H9 (cell line): ENCODE results near the gene LRRC17. TPM values are rescaled to one million over a fixed set of nuclear protein-coding genes. Genes with fewer than 3 reads are reported as not detected.

Source experiments
- DNase-seq: peaks from one replicate; pipeline ENCODE4 v3.0.0-alpha.2; 2017
- H2AFZ ChIP-seq: one replicate; pipeline ENCODE4 v1.6.1; 2013; ENCODE audit warnings: mild to moderate bottlenecking, low read length, control low read depth, moderate library complexity
- H2AK5ac ChIP-seq: 2 replicates; pipeline ENCODE4 v1.6.1; 2013; ENCODE audit warnings: low read length, control low read depth, mixed read lengths; ENCODE audit not compliant: insufficient read length
- H2BK120ac ChIP-seq: one replicate; pipeline ENCODE4 v1.6.1; 2013; ENCODE audit warnings: low read depth, mild to moderate bottlenecking, low read length, control low read depth, inconsistent platforms; ENCODE audit not compliant: poor library complexity, severe bottlenecking
- H2BK12ac ChIP-seq: 2 replicates; pipeline ENCODE4 v1.6.1; 2013; ENCODE audit warnings: low read length, control low read depth, mixed read lengths, low read depth; ENCODE audit not compliant: insufficient read length
- H2BK15ac ChIP-seq: 2 replicates; pipeline ENCODE4 v1.6.1; 2013; ENCODE audit warnings: low read depth, low read length, control low read depth
- H2BK20ac ChIP-seq: one replicate; pipeline ENCODE4 v1.6.1; 2013; ENCODE audit warnings: low read depth, mild to moderate bottlenecking, low read length, control low read depth, inconsistent platforms; ENCODE audit not compliant: poor library complexity, severe bottlenecking
- H2BK5ac ChIP-seq: 2 replicates; pipeline ENCODE4 v1.6.1; 2013; ENCODE audit warnings: low read length, control low read depth, mixed read lengths; ENCODE audit not compliant: insufficient read length
- H3K14ac ChIP-seq: 2 replicates; pipeline ENCODE4 v1.6.1; 2013; ENCODE audit warnings: low read length, control low read depth; ENCODE audit not compliant: insufficient read depth
- H3K18ac ChIP-seq: 2 replicates; pipeline ENCODE4 v1.6.1; 2013; ENCODE audit warnings: low read depth, mild to moderate bottlenecking, mixed read lengths, low read length, control low read depth; ENCODE audit not compliant: insufficient read length
- H3K23ac ChIP-seq: 2 replicates; pipeline ENCODE4 v1.6.1; 2013; ENCODE audit warnings: low read length, control low read depth, mixed read lengths, low read depth; ENCODE audit not compliant: insufficient read length
- H3K23me2 ChIP-seq: 2 replicates; pipeline ENCODE4 v1.6.1; 2013; ENCODE audit warnings: low read depth, mild to moderate bottlenecking, mixed read lengths, low read length, control low read depth; ENCODE audit not compliant: insufficient read length, poor library complexity, severe bottlenecking
- H3K27ac ChIP-seq: 2 replicates; pipeline ENCODE4 v1.5.1; 2013; ENCODE audit warnings: low read length, control low read depth, mixed read lengths, low read depth; ENCODE audit not compliant: insufficient read length
- H3K27me3 ChIP-seq: 2 replicates; pipeline ENCODE4 v1.6.1; 2013; ENCODE audit warnings: low read length, control low read depth, inconsistent platforms; ENCODE audit not compliant: insufficient read depth
- H3K4ac ChIP-seq: 2 replicates; pipeline ENCODE4 v1.6.1; 2013; ENCODE audit warnings: low read depth, mild to moderate bottlenecking, control low read depth, inconsistent platforms, low read length, moderate library complexity
- H3K4me1 ChIP-seq: 2 replicates; pipeline ENCODE4 v1.6.1; 2013; ENCODE audit warnings: low read length, control low read depth, inconsistent platforms; ENCODE audit not compliant: insufficient read depth
- H3K4me2 ChIP-seq: 2 replicates; pipeline ENCODE4 v1.6.1; 2013; ENCODE audit warnings: low read length, control low read depth, mixed read lengths; ENCODE audit not compliant: insufficient read length, insufficient read depth
- H3K56ac ChIP-seq: 2 replicates; pipeline ENCODE4 v1.6.1; 2013; ENCODE audit warnings: low read depth, mild to moderate bottlenecking, mixed read lengths, low read length, control low read depth; ENCODE audit not compliant: insufficient read length
- H3K79me1 ChIP-seq: 2 replicates; pipeline ENCODE4 v1.6.1; 2013; ENCODE audit warnings: low read depth, mild to moderate bottlenecking, moderate library complexity, low read length, control low read depth, inconsistent platforms; ENCODE audit not compliant: insufficient read depth, poor library complexity, severe bottlenecking
- H3K79me2 ChIP-seq: 2 replicates; pipeline ENCODE4 v1.6.1; 2013; ENCODE audit warnings: low read length, control low read depth, inconsistent platforms; ENCODE audit not compliant: insufficient read depth
- H3K9ac ChIP-seq: 2 replicates; pipeline ENCODE4 v1.6.1; 2013; ENCODE audit warnings: low read length, control low read depth, mixed read lengths; ENCODE audit not compliant: insufficient read length; ENCODE audit errors: extremely low read depth
- H3K9me3 ChIP-seq: one replicate; pipeline ENCODE4 v1.6.1; 2013; ENCODE audit warnings: low read depth, low read length, inconsistent platforms; ENCODE audit not compliant: control insufficient read depth
- H3T11ph ChIP-seq: one replicate; pipeline ENCODE4 v1.6.1; 2013; ENCODE audit warnings: mild to moderate bottlenecking, low read length, control low read depth, inconsistent platforms
- H4K20me1 ChIP-seq: one replicate; pipeline ENCODE4 v1.6.1; 2013; ENCODE audit not compliant: control insufficient read depth, insufficient read length, insufficient read depth
- H4K5ac ChIP-seq: 2 replicates; pipeline ENCODE4 v1.6.1; 2013; ENCODE audit warnings: low read depth, mild to moderate bottlenecking, mixed read lengths, low read length, control low read depth; ENCODE audit not compliant: insufficient read length
- H4K8ac ChIP-seq: replicated peaks from 2 replicates; pipeline ENCODE4 v1.6.1; 2013; ENCODE audit warnings: low read length, control low read depth, mixed read lengths, low read depth; ENCODE audit not compliant: insufficient read length
- H4K91ac ChIP-seq: 2 replicates; pipeline ENCODE4 v1.6.1; 2013; ENCODE audit warnings: low read depth, mild to moderate bottlenecking, moderate library complexity, mixed read lengths, low read length, control low read depth; ENCODE audit not compliant: insufficient read length
- H3K27ac Mint-ChIP-seq, 3 experiments: 2 replicates in 2 of 3; 3 replicates in 1 of 3; pipeline ENCODE4 v1.8.0; 2020 to 2021; ENCODE audit warnings: mixed read lengths in 3 of 3, mild to moderate bottlenecking in 1 of 3, moderate library complexity in 1 of 3
- H3K27me3 Mint-ChIP-seq: 2 replicates; pipeline ENCODE4 v1.8.0; 2021; ENCODE audit warnings: low read depth, mild to moderate bottlenecking, moderate library complexity, mixed read lengths
- H3K36me3 Mint-ChIP-seq, 3 experiments: 2 replicates in 2 of 3; 3 replicates in 1 of 3; pipeline ENCODE4 v1.8.0; 2020 to 2021; ENCODE audit warnings: low read depth in 3 of 3, mixed read lengths in 3 of 3; ENCODE audit not compliant: insufficient read depth in 1 of 3
- H3K4me1 Mint-ChIP-seq, 2 experiments: 2 replicates each; pipeline ENCODE4 v1.8.0; 2020; ENCODE audit warnings: mixed read lengths in 2 of 2
- H3K4me3 Mint-ChIP-seq, 2 experiments: 2 replicates in 1 of 2; 3 replicates in 1 of 2; pipeline ENCODE4 v1.8.0; 2020 to 2021; ENCODE audit warnings: mild to moderate bottlenecking in 2 of 2, mixed read lengths in 2 of 2, moderate library complexity in 1 of 2
- H3K9me3 Mint-ChIP-seq, 2 experiments: 2 replicates in 1 of 2; 3 replicates in 1 of 2; pipeline ENCODE4 v1.8.0; 2020; ENCODE audit warnings: mild to moderate bottlenecking in 2 of 2, mixed read lengths in 2 of 2, moderate library complexity in 1 of 2
- CTCF ChIP-seq: fragments of 200-600 bp; sonication (generic); conservative IDR thresholded peaks from 3 replicates; pipeline ENCODE4 v1.8.0; 2021; ENCODE audit warnings: antibody characterized with exemption, mild to moderate bottlenecking
- WGBS: extraction: QIAGEN DNeasy Blood & Tissue Kit; methylation state at CpG from one replicate; pipeline ENCODE4 v1.1.7; 2013; ENCODE audit warnings: missing lambda C conversion rate, low lambda C conversion rate, mixed read lengths; ENCODE audit not compliant: insufficient read length; ENCODE audit errors: extremely low coverage; 5-methylcytosine and 5-hydroxymethylcytosine counted together
- total RNA-seq: library from RNA; stranded (reverse); gene quantifications from 2 replicates; pipeline ENCODE4 v1.2.1, GENCODE V29; 2021

Gene LRRC17
- total RNA-seq, 1 experiment from 2014 or later = 2.0 TPM

DNA sequence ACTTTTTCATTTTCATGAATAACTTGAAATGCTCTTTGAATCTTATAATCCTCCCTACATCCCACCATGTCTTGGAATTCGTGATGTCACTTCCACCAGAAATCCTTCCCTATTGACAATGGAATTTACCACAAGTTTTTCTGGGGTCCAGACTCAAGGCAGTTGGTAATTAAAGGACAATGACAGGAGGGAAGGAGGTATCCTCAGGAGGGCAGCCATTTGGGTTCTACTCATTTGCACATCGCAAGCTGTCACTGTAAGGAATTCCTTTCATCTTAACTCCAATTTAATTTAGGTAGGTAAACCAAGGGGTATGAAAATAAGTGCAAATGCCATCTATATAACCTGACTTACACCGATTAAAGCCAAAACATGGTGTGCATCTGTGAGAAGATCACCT lies 21.9 kb downstream of the LRRC17 start:
- no peak overlapping the region for H3K4ac ChIP-seq
- Mint-ChIP-seq H3K27ac (peak overlapping the region in 2 of 3 experiments; percentile 93 to 97; a peak in 6 of 7 replicates), H3K4me1 (peaks cover 56 to 58% of the 10 kb centered on the region in 2 experiments), H3K9me3 (no peaks in the 10 kb centered on the region), H3K4me3 (peak overlapping the region; percentile 38 to 43; a peak in 3 of 5 replicates), H3K36me3 (no peaks in the 10 kb centered on the region), H3K27me3 (no peaks in the 10 kb centered on the region)
- no peak for TF ChIP-seq CTCF
- H4K20me1 ChIP-seq = no peaks in the 10 kb centered on the region
- H4K8ac ChIP-seq = no peak overlapping the region
- H2BK12ac ChIP-seq = no peak overlapping the region
- no peak overlapping the region for H2BK20ac ChIP-seq
- no peak overlapping the region for H4K91ac ChIP-seq
- H3K9ac ChIP-seq = no peak overlapping the region
- H3K14ac ChIP-seq = no peak overlapping the region
- H3K79me2 ChIP-seq = no peaks in the 10 kb centered on the region
- no peak overlapping the region for H2BK120ac ChIP-seq
- peaks cover 22% of the 10 kb centered on the region; the same call in 1 of the 2 replicates for H3K4me1 ChIP-seq
- H3K27me3 ChIP-seq = no peaks in the 10 kb centered on the region
- H2AK5ac ChIP-seq = no peak overlapping the region
- H2BK5ac ChIP-seq = no peak overlapping the region
- no peaks in the 10 kb centered on the region for H3K23me2 ChIP-seq
- H3K27ac ChIP-seq = no peak overlapping the region
- no CpG with 5 or more reads among the region's 3 CpGs for WGBS
- H3K9me3 ChIP-seq = no peaks in the 10 kb centered on the region
- H3K23ac ChIP-seq = no peak overlapping the region
- no peak overlapping the region for H2AFZ ChIP-seq
- H3K18ac ChIP-seq = no peak overlapping the region
- no peak overlapping the region for H3K4me2 ChIP-seq
- no peaks in the 10 kb centered on the region for H3K79me1 ChIP-seq
- no peak overlapping the region for H2BK15ac ChIP-seq
- H4K5ac ChIP-seq = no peak overlapping the region
- no peak overlapping the region for H3K56ac ChIP-seq
- H3T11ph ChIP-seq = no peak overlapping the region
- DNase-seq = no peak
